ENCODE measurements around the gene E2F2.

GRCh38 chr1:23466423-23466989, 64.5 kb downstream of the E2F2 start:
- TF ChIP-seq CTCF (IDR thresholded peaks at IDR 0.05) (no peak), POLR2A (IDR thresholded peaks at IDR 0.05) (no peak), POLR2AphosphoS5 (IDR thresholded peaks at IDR 0.05) (no peak), EP300 (IDR thresholded peaks at IDR 0.05) (no peak)
